GM12873 (cell line): ENCODE measurements around the gene PLD2.

ENCODE experiments used
- TF ChIP-seq, protein P1 (sequence below): IDR thresholded peaks from 2 replicates; pipeline ENCODE4 v1.5.1; 2012; ENCODE audit warnings: low read depth, mild to moderate bottlenecking, moderate library complexity, low read length, control low read depth; ENCODE audit not compliant: insufficient read depth; ENCODE audit errors: missing control alignments

Gene PLD2

GRCh38 chr17:4810696-4811290, 3.8 kb downstream of the PLD2 start:
- TF ChIP-seq, protein P1, sequence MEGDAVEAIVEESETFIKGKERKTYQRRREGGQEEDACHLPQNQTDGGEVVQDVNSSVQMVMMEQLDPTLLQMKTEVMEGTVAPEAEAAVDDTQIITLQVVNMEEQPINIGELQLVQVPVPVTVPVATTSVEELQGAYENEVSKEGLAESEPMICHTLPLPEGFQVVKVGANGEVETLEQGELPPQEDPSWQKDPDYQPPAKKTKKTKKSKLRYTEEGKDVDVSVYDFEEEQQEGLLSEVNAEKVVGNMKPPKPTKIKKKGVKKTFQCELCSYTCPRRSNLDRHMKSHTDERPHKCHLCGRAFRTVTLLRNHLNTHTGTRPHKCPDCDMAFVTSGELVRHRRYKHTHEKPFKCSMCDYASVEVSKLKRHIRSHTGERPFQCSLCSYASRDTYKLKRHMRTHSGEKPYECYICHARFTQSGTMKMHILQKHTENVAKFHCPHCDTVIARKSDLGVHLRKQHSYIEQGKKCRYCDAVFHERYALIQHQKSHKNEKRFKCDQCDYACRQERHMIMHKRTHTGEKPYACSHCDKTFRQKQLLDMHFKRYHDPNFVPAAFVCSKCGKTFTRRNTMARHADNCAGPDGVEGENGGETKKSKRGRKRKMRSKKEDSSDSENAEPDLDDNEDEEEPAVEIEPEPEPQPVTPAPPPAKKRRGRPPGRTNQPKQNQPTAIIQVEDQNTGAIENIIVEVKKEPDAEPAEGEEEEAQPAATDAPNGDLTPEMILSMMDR: no peak

GRCh38 chr17:4811471-4811870, 4.5 kb downstream of the PLD2 start:
- TF ChIP-seq, protein P1: no peak

DNA sequence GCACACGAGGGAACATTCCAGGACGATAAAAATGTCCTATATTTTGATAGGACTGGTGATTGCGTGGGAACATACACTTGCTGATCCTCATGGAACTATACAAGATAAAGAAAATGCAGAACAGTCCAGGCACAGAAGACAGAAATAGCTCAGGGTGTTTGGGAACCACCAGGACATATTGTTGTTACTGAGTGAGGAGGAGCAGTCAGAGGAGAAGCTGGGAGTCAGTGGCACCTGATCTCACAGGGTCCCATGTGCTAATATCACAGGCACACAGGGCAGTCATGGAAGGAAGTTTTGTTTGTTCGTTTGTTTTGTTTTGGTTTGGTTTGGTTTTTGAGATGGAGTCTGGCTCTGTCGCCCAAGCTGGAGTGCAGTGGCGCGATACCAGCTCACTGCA, 5.7 kb downstream of the PLD2 start:
- TF ChIP-seq, protein P1: no peak

DNA sequence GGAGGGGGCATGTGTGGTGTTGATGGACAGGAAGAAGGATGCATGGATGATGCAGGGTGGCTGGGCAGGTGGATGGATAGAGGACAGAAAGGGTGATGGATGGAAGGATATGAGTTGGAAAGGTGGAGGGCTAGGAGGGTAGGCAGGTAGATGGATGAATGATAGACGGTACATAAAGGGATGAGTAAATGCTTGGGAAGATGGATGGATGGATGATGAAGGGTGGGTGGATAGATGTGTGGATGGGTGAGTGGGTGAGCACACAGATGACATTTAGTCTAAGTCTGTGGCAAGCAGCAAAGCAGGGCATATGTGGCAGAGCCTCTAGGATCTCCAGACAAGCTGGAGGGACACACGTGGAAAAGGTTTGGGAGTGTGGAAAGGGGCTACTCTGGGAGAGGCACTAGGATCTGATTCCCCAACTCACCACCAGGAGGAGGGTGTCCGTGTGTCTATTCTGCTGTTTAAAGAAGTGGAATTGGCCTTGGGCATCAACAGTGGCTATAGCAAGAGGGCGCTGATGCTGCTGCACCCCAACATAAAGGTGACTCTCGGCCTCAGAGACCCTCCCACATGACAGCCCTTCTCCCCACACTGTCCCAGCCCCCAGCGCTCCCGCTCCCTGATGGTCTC, 8.2 kb downstream of the PLD2 start:
- TF ChIP-seq, protein P1: peak; percentile 30

GRCh38 chr17:4816826-4817225, 9.9 kb downstream of the PLD2 start:
- TF ChIP-seq, protein P1: no peak

- TF ChIP-seq, protein P1: no peak
These were observed 11.3 kb downstream of the PLD2 start for GRCh38 chr17:4818276-4818675.

GRCh38 chr17:4822835-4823234, 15.9 kb downstream of the PLD2 start:
- TF ChIP-seq, protein P1: no peak
